IPS-20b (cell line): ENCODE data around the gene DEFB131A.
"Not testable (repeated sequence)": the region's sequence is repeated elsewhere in the genome, so short reads cannot be mapped to it uniquely, and the experiment has no call there.

Source experiments
- H3K27ac ChIP-seq: one replicate; pipeline ENCODE4 v1.5.1; 2013; ENCODE audit warnings: low read length
- H3K27me3 ChIP-seq: 2 replicates; pipeline ENCODE4 v1.6.1; 2013; ENCODE audit warnings: mild to moderate bottlenecking, low read length, inconsistent platforms; ENCODE audit not compliant: insufficient read depth
- H3K36me3 ChIP-seq: 2 replicates; pipeline ENCODE4 v1.6.1; 2013; ENCODE audit warnings: low read depth, mild to moderate bottlenecking, inconsistent platforms, low read length, moderate library complexity; ENCODE audit not compliant: insufficient read depth
- H3K4me1 ChIP-seq: 2 replicates; pipeline ENCODE4 v1.6.1; 2013; ENCODE audit warnings: mild to moderate bottlenecking, control low read depth, inconsistent platforms, low read length, moderate library complexity; ENCODE audit not compliant: insufficient read depth
- H3K4me3 ChIP-seq: 2 replicates; pipeline ENCODE4 v1.5.1; 2013; ENCODE audit warnings: mild to moderate bottlenecking, low read length, inconsistent platforms
- H3K9ac ChIP-seq: 2 replicates; pipeline ENCODE4 v1.6.1; 2013; ENCODE audit warnings: low read depth, mild to moderate bottlenecking, inconsistent platforms, low read length, moderate library complexity
- H3K9me3 ChIP-seq: 2 replicates; pipeline ENCODE4 v1.6.1; 2013; ENCODE audit warnings: mild to moderate bottlenecking, low read depth, low read length, inconsistent platforms; ENCODE audit not compliant: insufficient read depth

Gene DEFB131A

GRCh38 chr4:9455046-9455445 lies 10.8 kb downstream of the DEFB131A start:
- H3K4me3 ChIP-seq, H3K27ac ChIP-seq, H3K4me1 ChIP-seq, H3K9me3 ChIP-seq, H3K27me3 ChIP-seq, H3K36me3 ChIP-seq, H3K9ac ChIP-seq: not testable (repeated sequence)

GRCh38 chr4:9479466-9479865 lies 35.3 kb downstream of the DEFB131A start:
- not testable (repeated sequence) for H3K27ac ChIP-seq, H3K36me3 ChIP-seq

GRCh38 chr4:9480066-9480465 lies 35.9 kb downstream of the DEFB131A start:
- H3K4me1 ChIP-seq, H3K9me3 ChIP-seq, H3K27me3 ChIP-seq, H3K9ac ChIP-seq, H3K27ac ChIP-seq, H3K36me3 ChIP-seq, H3K4me3 ChIP-seq: not testable (repeated sequence)

More at GRCh38 chr4:9479466-9479865, 35.3 kb downstream of the DEFB131A start:
- H3K9me3 ChIP-seq, H3K4me1 ChIP-seq, H3K27me3 ChIP-seq, H3K4me3 ChIP-seq, H3K9ac ChIP-seq: not testable (repeated sequence)

- H3K9ac ChIP-seq, H3K9me3 ChIP-seq, H3K4me1 ChIP-seq, H3K27me3 ChIP-seq, H3K36me3 ChIP-seq, H3K4me3 ChIP-seq, H3K27ac ChIP-seq: not testable (repeated sequence)
Observed at GRCh38 chr4:9482871-9483270, 38.7 kb downstream of the DEFB131A start.

- H3K27ac ChIP-seq, H3K9ac ChIP-seq, H3K9me3 ChIP-seq, H3K36me3 ChIP-seq, H3K27me3 ChIP-seq, H3K4me3 ChIP-seq, H3K4me1 ChIP-seq: not testable (repeated sequence)
Observed at GRCh38 chr4:9483682-9484081, 39.5 kb downstream of the DEFB131A start.

GRCh38 chr4:9486880-9487279 lies 42.7 kb downstream of the DEFB131A start:
- H3K4me3 ChIP-seq, H3K4me1 ChIP-seq, H3K9ac ChIP-seq, H3K9me3 ChIP-seq, H3K27me3 ChIP-seq, H3K36me3 ChIP-seq, H3K27ac ChIP-seq: not testable (repeated sequence)

- not testable (repeated sequence) for H3K4me1 ChIP-seq, H3K9ac ChIP-seq, H3K9me3 ChIP-seq, H3K27me3 ChIP-seq, H3K27ac ChIP-seq, H3K4me3 ChIP-seq, H3K36me3 ChIP-seq
Observed at GRCh38 chr4:9488796-9489195, 44.6 kb downstream of the DEFB131A start.

GRCh38 chr4:9490496-9490895 lies 46.3 kb downstream of the DEFB131A start:
- H3K9me3 ChIP-seq, H3K9ac ChIP-seq, H3K36me3 ChIP-seq, H3K27ac ChIP-seq, H3K4me1 ChIP-seq, H3K27me3 ChIP-seq, H3K4me3 ChIP-seq: not testable (repeated sequence)

GRCh38 chr4:9490986-9491385 lies 46.8 kb downstream of the DEFB131A start:
- H3K9ac ChIP-seq, result not testable (repeated sequence)

GRCh38 chr4:9493589-9493988 lies 49.4 kb downstream of the DEFB131A start:
- H3K27me3 ChIP-seq, result peaks cover 19% of the 10 kb centered on the region
- H3K4me1 ChIP-seq, H3K4me3 ChIP-seq, H3K9me3 ChIP-seq, H3K27ac ChIP-seq, H3K9ac ChIP-seq, H3K36me3 ChIP-seq: not testable (repeated sequence)

More at GRCh38 chr4:9490986-9491385, 46.8 kb downstream of the DEFB131A start:
- H3K9me3 ChIP-seq, H3K4me1 ChIP-seq, H3K27ac ChIP-seq, H3K4me3 ChIP-seq, H3K27me3 ChIP-seq, H3K36me3 ChIP-seq: not testable (repeated sequence)

- not testable (repeated sequence) for H3K4me3 ChIP-seq, H3K9me3 ChIP-seq, H3K9ac ChIP-seq, H3K4me1 ChIP-seq, H3K36me3 ChIP-seq, H3K27ac ChIP-seq
- H3K27me3 ChIP-seq, result peaks cover 27% of the 10 kb centered on the region
Observed at GRCh38 chr4:9494256-9495035, 50.2 kb downstream of the DEFB131A start.

GRCh38 chr4:9495443-9495842 lies 51.2 kb downstream of the DEFB131A start:
- not testable (repeated sequence) for H3K9me3 ChIP-seq, H3K36me3 ChIP-seq, H3K4me3 ChIP-seq, H3K9ac ChIP-seq, H3K4me1 ChIP-seq, H3K27ac ChIP-seq
- peaks cover 32% of the 10 kb centered on the region for H3K27me3 ChIP-seq
